NCI-H446 (cell line): ENCODE measurements around the gene SLC50A1.
"Not testable (repeated sequence)": the region's sequence is repeated elsewhere in the genome, so short reads cannot be mapped to it uniquely, and the experiment has no call there.

Experiments used
- DNase-seq, 2 experiments: peaks; one replicate each; lab custom pipeline; 2025; lab: John Stamatoyannopoulos, UW

The SLC50A1 gene

DNA sequence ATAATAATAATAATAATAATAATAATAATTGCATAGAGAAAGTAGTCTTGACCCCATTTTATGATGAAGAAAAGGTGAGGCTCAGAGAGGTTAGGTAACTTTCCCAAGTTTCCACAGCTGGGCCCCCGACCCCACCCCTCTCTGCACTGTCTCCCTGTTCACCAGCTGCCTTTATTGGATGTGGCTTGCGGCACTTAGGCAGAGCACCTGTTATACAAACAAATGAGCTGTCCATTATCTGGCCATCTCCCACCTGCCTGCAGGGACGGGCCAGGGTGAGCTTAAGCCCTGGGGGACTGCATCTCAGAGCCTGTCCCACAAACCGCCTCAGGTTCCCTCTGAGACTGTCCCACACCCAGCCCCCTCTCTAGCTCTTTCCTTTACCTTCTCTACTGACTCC lies 18.0 kb upstream of the SLC50A1 start:
- no peak for DNase-seq

DNA sequence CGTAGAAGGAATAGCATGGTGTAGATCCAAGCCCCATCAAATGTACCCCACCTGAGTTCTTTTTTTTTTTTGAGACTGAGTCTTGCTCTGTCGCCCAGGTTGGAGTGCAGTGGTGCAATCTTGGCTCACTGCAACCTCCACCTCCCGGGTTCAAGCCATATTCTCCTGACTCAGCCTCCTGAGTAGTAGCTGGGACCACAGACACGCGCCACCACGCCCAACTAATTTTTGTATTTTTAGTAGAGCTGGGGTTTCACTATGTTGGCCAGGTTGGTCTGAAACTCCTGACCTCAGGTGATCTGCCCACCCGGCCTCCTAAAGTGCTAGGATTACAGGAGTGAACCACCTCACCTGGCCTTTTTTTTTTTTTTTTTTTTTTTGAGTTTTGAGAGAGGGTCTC lies 17.6 kb upstream of the SLC50A1 start:
- DNase-seq: not testable (repeated sequence)

DNA sequence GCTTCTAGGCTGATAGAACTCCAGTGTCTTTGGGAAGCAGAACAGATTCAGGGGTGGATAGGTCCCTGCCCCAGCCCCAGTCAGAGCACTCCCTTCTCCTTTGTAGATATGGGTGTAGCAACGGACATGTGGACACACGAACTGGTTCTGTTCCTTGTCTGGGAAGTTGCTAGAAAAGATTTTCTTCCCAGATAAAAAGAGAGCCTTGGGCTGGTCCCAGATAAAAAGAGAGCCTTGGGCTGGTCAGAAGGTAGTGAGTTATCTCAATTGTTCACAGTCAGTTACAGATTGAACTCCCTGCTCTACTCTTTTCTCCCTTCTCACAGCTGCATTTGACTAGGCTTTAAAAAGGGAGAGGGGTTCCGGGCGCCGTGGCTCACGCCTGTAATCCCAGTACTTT lies 15.4 kb upstream of the SLC50A1 start:
- no peak for DNase-seq

DNA sequence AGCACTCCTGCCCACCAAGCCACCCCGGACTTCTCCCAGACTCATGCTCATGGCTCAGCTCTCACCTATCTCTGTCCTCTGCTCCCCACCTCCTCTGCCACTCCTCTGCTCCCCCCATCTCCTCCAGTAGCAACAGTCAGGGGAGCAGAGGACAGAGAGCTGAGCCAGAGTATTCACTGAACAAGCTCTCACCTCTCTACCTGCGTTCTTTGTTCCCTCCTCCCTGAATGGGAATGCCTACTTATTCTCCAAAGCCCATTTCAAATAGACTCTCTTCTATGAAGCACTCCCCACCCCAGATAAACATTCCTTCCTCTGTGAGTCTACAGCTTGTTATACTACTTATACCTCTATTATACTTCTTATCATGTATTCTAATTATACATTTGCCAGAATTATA lies 14.4 kb upstream of the SLC50A1 start:
- no peak for DNase-seq

DNA sequence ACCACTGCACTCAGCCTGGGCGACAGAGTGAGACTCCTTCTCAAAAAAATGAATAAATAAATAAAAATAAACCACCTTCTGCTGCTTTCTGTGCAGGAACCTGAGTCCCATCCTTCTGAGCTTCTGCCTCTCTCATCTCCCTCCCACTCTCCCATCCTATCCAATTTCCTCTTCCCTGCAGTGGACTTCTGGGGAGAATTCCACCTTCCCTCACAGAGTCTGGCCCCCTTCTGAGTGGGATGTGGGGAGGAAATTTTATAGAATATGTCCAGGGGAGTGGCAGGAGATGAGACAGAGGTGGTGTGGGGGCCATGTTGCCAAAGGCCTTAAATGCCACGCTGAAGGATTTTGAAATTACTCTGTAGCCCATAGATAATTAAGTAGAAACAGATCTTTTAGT lies 13.3 kb upstream of the SLC50A1 start:
- DNase-seq: no peak

DNA sequence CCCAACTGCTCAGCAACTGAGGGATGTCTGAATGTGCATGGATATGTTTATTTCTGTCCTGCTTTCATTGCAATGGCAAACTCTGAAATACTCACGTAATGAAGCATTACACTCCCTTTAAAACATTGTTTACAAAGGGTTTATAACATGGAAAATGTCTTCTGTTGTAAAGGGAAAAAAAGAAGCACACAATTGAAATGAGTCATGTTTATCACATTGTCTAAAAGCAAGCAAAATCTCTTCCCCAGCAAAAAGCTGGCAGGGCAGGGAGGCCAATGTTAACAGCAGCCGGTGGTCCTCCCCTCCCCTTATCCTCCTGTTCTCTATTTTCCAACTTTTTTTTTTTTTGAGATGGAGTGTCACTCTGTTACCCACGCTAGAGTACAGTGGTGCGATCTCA lies 11.9 kb upstream of the SLC50A1 start:
- DNase-seq: no peak

DNA sequence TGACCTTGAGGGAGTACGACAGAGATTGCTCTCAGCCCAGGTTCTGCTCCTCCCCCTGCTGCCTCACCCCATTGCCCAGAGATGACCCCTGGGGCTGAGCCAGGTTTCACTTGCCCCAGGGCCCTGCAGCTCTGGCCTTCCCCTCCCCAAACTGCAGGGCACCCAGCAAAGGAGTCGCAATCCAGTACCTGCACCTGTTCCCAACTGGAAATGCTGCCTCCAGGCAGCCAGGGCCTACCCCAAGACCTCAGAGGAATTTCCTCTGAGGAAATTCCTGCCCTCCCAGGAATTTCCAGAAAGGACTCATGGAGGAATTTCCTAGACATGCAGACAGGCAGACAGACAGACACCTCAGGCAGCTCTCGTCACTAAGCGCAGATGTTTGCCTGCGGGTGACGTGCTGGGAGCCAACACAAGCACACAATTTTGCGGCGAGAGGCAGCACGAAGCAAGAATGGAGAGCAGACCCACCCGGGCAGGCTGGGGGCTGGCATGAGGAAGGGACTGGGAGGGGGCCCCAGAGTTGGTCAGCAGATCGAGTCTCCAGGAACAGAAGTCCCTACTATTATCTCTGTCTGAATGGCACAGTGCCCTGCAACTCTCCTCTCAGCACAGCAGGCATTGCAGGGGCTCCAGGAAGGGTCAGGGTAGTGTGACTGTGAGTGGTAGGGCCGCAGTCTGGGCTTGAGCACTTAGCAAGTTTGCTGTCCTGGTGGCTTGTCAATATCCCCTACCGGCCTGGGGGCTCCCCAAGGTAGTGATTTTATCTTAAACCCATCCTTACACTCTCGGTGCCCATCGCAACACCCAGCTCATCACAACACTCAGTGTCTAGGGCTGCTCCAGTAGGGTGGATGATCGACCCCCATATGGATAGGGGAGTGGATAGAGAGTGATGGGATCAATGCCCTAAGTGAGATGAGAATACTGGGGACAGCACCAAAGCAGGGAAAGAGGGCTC lies 10.9 kb upstream of the SLC50A1 start:
- no peak for DNase-seq

DNA sequence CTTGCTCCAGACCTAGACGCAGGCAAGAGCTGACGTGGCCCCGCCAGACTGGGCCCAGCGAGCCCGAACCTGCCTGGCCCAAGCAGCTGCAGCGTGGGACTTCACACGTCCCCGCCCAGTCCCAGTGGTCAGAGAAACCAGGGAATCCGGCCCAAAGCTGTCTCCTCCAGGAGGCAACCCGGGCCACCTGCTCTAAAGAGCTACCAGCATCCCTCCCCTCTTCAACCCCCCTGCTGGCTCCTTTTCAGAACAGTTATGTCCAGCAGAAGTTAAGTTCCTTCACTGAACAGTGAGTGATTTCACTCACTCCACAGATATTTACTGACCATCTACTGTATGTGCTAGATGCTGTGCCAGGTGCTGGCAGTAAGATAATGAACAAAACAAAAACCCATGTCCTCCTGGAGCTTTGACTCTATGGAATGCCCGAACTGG lies 10.1 kb upstream of the SLC50A1 start:
- no peak for DNase-seq

DNA sequence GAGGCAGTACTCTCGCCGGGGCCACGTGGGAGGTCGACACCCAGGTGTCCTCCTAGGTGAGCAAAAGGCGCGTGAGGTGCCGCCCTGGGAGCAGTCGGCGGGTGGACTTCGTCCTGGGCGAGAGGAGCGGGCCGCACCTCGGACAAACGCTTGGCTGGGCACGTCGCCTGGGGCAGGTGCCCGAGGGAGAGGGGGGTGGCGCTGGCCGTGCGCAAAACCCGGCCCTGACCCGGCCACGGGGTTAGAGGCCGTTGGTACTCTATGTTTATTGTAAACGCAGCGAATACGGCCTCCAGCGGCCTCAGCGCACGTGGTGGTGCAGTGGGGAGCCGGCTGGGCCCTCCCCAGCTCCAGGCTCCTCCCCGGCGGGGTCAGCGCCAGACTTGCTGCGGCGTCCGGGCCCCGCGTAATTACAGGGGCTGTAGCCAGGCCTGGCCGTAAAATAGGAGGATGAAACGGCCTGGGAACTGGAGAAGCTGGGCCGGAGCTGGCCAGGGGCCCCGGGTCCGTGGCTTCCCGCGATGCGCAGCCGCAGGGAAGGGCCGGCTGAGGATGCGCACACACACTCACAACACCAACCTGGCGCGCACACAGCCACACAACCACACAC lies 9.6 kb upstream of the SLC50A1 start:
- DNase-seq: no peak

DNA sequence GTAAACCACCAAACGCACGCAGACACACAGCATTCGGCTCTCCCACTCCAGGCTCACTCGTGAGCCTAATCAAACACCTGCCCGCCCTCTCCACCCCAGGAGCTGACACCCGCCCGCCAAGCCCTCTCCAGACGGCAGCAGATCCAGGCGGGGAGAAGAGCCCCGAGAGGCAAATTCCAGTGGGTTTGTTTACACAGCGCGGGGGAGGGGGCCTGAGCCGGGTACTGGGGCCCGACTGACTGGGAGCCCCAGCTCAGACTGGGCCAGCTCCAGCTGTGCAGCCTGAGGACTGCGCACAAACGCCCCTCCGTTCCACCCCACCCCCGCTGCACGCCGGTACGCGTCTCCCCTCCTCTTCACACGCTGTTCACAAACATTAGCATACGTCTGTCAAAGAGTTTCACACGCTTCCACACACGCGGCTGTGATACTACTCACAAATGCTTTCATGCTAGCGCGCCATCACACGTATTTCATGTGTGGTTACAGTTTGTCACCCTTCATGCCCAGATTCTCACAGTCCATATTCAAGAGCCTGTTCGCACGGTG lies 9.0 kb upstream of the SLC50A1 start:
- no peak for DNase-seq

DNA sequence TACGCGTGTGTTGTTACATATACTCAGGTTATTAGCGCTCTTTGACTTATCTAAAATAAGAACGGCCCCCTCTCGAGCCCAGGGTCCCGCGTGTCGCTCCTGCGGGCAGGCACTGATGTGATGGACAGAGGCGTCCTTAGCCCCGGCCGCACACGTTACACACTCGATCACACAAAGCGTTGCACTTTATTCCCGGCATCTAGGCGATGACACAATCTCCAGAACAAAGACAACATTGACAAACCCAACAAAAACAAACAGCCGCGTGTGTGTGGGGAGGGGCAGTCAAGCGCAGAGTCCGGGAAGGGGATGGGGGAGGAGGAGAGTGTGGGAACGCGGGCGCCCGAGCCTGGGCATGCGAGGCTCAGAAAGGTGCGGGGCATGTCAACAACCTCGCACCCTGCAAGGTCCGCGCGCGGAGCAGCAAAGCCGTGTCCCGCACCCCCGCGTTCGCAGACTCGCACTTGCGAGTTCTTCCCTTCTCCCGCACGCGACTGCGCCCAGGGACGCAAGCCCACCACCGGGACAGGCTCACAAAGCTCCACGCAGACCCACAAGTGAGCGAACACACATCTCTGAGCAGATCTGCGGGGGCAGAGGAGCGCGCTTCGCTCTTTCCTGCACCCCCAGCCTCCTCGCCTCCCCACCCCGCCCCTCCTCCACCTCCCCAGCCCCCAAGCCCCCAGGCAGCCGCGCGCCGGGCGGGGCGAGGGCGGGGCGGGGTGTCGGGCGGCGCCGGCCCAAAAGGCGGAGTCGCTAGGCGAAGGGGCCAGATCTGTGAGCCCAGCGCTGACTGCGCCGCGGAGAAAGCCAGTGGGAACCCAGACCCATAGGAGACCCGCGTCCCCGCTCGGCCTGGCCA lies 8.3 kb upstream of the SLC50A1 start, which contains the start of gene EFNA1:
Gene EFNA1 (plus strand): TSS at position 772 of the 862 bp plus-strand sequence. CDS start 102 bp downstream, outside the sequence.
- peak in 1 of 2 experiments; percentile 80 for DNase-seq

DNA sequence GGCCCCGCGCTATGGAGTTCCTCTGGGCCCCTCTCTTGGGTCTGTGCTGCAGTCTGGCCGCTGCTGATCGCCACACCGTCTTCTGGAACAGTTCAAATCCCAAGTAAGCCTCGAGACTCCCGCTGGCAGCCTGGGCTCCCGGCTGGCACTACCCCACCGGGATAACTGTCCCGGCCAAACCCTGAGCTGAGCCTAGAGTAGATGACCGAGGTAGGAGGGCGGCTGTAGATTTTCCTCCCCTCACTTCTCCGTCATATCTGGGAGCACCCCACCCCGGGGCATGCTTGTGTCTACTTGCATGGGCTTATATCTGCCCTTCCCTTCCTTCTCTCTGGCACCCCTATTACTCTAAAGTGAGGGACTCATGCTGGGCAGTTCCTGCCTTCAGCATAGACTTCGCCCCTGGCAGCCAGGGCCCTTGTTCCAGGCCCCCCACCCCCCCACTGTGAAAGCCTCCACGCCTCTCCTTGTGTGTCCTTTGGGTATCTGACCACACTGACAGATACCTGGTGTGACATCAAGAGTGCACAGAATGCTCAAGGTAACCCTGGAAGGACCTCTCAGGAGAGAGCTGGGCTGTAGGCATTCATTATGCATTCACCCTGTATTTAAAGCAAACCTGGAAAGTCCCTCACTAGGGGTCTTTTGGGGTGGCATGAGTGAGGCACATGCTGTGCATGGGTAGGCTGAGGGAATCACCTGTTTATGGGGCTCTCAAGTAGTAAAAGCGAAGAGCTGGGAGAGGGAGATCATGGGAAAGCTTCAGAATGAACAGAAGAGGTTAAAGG lies 7.5 kb upstream of the SLC50A1 start:
- DNase-seq: no peak

DNA sequence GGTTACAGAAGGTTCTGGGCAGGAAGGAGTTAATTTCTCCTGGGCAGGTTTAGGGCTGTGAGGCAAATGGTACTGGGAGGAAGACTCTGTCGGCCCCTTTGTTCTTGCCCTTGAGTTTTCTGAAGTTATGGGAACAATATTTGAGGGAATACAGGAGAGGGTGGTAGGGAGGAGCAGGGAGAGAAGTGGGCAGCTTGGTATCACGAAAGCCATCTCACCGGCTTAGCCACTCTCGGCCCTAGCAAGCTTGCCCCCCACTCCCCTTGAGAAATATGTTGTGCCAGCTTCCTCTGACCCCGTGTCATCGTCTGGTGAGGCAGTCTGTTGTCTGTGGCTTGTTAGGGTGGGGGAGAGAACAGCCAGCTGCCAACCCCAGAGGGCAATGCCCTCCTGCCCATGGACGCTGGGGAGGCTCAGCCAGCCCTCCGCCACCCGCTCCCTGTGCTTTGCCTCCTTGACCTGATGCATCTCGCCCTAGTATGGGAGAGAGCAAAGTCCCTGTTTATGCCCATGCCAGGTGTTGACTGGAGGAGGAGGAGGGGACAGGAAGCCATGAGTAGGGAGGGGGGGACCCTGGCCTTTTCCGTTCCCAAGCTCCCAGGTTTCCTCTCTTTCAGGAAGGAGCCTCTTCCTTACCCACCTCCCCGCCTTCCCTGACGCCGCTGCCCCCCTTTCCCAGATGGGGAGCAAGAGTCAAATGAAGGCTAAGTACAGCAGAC lies 6.7 kb upstream of the SLC50A1 start:
- DNase-seq: no peak

DNA sequence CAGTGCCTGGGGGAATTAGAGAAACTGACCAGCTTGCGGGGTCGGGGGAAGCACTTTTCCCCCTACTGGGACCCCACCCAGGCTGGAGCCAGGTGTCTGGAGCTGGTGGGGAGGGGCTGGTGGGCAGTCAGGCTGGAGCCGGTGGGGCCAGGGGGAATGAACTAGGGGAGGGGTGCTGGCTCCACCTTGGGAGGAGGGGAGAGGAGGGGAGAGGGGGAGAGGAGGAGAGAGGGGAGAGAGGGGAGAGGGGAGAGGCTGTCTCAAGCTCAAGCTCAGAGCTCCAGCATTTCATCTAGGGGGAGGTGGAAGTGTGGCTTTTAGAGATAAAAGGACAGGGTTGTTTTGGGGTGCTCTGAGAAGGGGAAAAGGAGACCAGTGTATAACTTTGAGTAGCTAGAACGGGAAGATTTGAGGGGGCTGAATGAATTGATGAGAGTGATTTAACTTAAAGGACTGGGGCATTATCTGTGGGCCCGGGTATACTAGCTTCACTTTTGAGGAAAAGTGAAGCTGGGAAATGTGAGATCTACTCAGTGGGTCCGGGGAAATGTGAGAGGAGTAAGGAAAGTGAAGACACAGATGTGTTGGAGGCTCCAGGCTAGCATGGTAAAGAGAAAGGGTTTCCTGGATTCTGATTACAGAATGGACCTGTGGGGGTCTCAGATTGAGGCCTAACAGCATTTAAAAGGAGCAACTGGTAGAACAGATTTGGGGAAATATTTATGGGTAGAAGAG lies 5.2 kb upstream of the SLC50A1 start:
- DNase-seq: no peak

DNA sequence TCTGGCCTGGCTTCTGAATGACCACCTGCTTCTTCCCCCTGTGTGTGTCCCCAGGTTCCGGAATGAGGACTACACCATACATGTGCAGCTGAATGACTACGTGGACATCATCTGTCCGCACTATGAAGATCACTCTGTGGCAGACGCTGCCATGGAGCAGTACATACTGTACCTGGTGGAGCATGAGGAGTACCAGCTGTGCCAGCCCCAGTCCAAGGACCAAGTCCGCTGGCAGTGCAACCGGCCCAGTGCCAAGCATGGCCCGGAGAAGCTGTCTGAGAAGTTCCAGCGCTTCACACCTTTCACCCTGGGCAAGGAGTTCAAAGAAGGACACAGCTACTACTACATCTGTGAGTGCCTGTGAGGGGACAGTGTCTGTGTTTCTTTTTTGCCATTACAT lies 4.4 kb upstream of the SLC50A1 start:
- DNase-seq: no peak

DNA sequence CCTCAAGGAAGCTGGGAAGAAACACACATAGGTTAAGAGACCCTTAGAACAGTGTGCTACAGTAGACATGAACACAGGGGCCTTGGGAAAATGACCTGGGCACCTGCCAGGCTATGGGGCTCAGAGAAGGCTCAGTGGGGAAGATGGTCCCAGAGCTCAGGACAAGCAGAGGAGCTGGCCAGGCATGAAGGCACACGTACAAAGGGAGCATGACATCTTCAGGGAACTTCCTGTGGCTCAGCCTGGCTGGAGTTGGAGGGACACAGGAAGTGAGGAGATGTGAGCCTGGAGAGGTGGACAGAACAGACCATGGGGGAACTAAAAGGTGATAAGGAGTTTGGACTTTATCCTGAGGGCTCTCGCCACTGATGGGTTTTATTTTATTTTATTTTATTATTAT lies 3.8 kb upstream of the SLC50A1 start:
- no peak for DNase-seq

DNA sequence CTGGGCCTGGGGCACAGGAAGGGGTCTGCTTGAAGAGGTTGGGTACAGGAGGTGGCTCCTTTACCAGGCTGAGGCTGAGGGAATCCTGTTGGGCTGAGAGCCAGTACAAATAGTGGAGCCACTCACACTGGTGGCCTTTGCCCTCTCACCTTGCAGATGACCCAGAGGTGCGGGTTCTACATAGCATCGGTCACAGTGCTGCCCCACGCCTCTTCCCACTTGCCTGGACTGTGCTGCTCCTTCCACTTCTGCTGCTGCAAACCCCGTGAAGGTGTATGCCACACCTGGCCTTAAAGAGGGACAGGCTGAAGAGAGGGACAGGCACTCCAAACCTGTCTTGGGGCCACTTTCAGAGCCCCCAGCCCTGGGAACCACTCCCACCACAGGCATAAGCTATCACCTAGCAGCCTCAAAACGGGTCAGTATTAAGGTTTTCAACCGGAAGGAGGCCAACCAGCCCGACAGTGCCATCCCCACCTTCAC lies 1.8 kb upstream of the SLC50A1 start:
- no peak for DNase-seq

DNA sequence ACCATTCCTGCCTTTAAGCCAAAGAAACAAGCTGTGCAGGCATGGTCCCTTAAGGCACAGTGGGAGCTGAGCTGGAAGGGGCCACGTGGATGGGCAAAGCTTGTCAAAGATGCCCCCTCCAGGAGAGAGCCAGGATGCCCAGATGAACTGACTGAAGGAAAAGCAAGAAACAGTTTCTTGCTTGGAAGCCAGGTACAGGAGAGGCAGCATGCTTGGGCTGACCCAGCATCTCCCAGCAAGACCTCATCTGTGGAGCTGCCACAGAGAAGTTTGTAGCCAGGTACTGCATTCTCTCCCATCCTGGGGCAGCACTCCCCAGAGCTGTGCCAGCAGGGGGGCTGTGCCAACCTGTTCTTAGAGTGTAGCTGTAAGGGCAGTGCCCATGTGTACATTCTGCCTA lies 1.3 kb upstream of the SLC50A1 start:
- no peak for DNase-seq

DNA sequence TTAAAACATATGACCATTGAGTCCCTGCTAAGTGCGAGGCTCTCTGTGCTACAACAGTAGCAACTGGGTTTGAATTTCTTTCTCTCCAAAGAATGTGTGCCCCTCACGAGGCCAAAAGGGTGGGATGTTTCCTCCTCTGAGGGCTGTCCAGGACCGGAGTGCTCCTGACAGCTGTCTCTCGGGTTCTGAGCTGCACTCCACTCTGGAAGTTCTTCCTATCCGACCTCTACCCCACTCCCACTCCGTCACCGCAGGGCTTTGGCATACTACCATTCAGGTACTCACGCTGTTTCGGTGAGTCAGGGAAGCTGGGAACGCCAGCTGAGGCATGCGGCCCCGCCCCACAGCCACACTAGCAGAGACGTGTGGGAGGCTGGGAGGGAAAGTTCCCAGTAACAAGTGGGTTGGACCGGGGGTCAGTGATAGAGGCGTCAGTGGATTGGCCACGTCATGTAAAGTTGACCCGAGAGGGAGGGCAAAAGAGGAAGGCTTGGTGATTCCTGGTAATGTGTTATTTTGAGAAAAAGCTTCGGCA lies 705 bp upstream of the SLC50A1 start:
- DNase-seq: peak; percentile 49 to 58
